ENCODE results near the gene SMARCA2.

DNA sequence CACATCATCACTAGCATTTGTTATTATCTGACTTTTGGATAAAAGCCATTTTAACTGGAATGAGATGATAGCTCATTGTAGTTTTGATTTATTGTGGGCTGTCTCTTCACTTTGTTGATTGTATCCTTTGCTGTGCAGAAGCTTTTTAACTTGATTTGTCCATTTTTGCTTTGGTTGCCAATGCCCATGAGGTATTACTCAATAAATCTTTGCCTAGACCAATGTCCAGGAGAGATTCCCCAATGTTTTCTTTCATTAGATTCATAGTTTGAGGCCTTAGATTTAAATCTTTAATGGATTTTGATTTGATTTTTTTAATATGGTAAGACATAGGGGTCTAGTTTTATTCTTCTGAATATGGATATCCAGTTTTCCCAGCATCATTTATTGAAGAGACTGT, 28.8 kb upstream of the SMARCA2 start:
- TF ChIP-seq POLR2A (IDR thresholded peaks at IDR 0.05; ENCODE audit: low read length): no peak
- no peak for TF ChIP-seq GATA1 (IDR thresholded peaks at IDR 0.05; ENCODE audit: low read depth, low read length)

Measured in erythroblast (primary cell).